Activated naive CD4-positive, alpha-beta T cell treated with anti-CD3 and anti-CD28 coated beads for 36 hours (primary cell): ENCODE measurements around the gene SDK2. TPM values are rescaled to one million over a fixed set of nuclear protein-coding genes. Genes with fewer than 3 reads are reported as not detected.
A peak's percentile ranks its signal among the peaks of the same experiment; 100 is the strongest.

ENCODE experiments used
- CTCF ChIA-PET: fragments of 350-600 bp; sonication (Branson Sonifier 250); formaldehyde crosslinking; loops from one replicate; lab custom pipeline; 2021; ENCODE audit warnings: antibody characterized with exemption; lab: Charles Lee
- DNase-seq: peaks from one replicate; pipeline ENCODE4 v3.0.0-alpha.2; 2020
- H3K27ac Mint-ChIP-seq: one replicate; pipeline ENCODE4 v1.8.0; 2021; ENCODE audit warnings: mild to moderate bottlenecking, mixed read lengths
- H3K27me3 Mint-ChIP-seq: one replicate; pipeline ENCODE4 v1.8.0; 2021; ENCODE audit warnings: low read depth, mixed read lengths
- H3K36me3 Mint-ChIP-seq: one replicate; pipeline ENCODE4 v1.8.0; 2021; ENCODE audit warnings: low read depth, mixed read lengths
- H3K4me1 Mint-ChIP-seq: one replicate; pipeline ENCODE4 v1.8.0; 2021; ENCODE audit warnings: low read depth, mixed read lengths
- H3K4me3 Mint-ChIP-seq: one replicate; pipeline ENCODE4 v1.8.0; 2021; ENCODE audit warnings: mild to moderate bottlenecking, moderate library complexity, mixed read lengths
- H3K9me3 Mint-ChIP-seq: one replicate; pipeline ENCODE4 v1.8.0; 2021; ENCODE audit warnings: mixed read lengths
- intact Hi-C: fragments of 100-400 bp; cut with micrococcal nuclease; formaldehyde crosslinking; loops from one replicate; pipeline ENCODE4 v1.15.1; 2023
- total RNA-seq, 2 experiments: library from RNA; stranded (reverse); gene quantifications; one replicate each; pipeline ENCODE4 v1.2.3, GENCODE V29; 2021

The SDK2 gene
- total RNA-seq, 2 experiments from 2014 or later = 0.27 to 0.50 TPM

- intact Hi-C loops = no loop called here
- Mint-ChIP-seq H3K27me3 (no peaks in the 10 kb centered on the region), H3K4me3 (no peak overlapping the region), H3K9me3 (no peaks in the 10 kb centered on the region), H3K36me3 (no peaks in the 10 kb centered on the region), H3K27ac (no peak overlapping the region), H3K4me1 (peaks cover 13% of the 10 kb centered on the region)
- CTCF ChIA-PET = no interaction called here
- no peak for DNase-seq
Observed at GRCh38 chr17:73569762-73570319, 74.4 kb downstream of the SDK2 start.

- no peak overlapping the region for H3K27ac Mint-ChIP-seq
- intact Hi-C loops = no loop called here
- DNase-seq = no peak
- H3K9me3 Mint-ChIP-seq = no peaks in the 10 kb centered on the region
- H3K36me3 Mint-ChIP-seq = no peaks in the 10 kb centered on the region
- peaks cover 13% of the 10 kb centered on the region for H3K4me1 Mint-ChIP-seq
- no peaks in the 10 kb centered on the region for H3K27me3 Mint-ChIP-seq
- H3K4me3 Mint-ChIP-seq = no peak overlapping the region
- CTCF ChIA-PET = no interaction called here
Observed at GRCh38 chr17:73568934-73569333, 75.3 kb downstream of the SDK2 start.

- Mint-ChIP-seq H3K27me3 (no peaks in the 10 kb centered on the region), H3K4me3 (no peak overlapping the region), H3K9me3 (no peaks in the 10 kb centered on the region), H3K4me1 (peaks cover 13% of the 10 kb centered on the region), H3K27ac (peak overlapping the region; percentile 36), H3K36me3 (no peaks in the 10 kb centered on the region)
- peak; percentile 55 for DNase-seq
- CTCF ChIA-PET = interaction anchor here (0.9 kb wide), 1 partner anchor 9 kb away, joined by 4 read pairs; no protein-coding TSS in a partner anchor
- intact Hi-C loops = loop anchor here (1.0 kb wide), 1 partner anchor 75 kb away; no protein-coding TSS in a partner anchor
Observed at GRCh38 chr17:73566905-73567782, 77.1 kb downstream of the SDK2 start.

- CTCF ChIA-PET = no interaction called here
- DNase-seq = no peak
- no peak overlapping the region for H3K27ac Mint-ChIP-seq
- intact Hi-C loops = no loop called here
- H3K9me3 Mint-ChIP-seq = no peaks in the 10 kb centered on the region
- H3K27me3 Mint-ChIP-seq = no peaks in the 10 kb centered on the region
- no peaks in the 10 kb centered on the region for H3K36me3 Mint-ChIP-seq
- H3K4me3 Mint-ChIP-seq = no peak overlapping the region
- peaks cover 13% of the 10 kb centered on the region for H3K4me1 Mint-ChIP-seq
Observed at GRCh38 chr17:73564843-73565242, 79.4 kb downstream of the SDK2 start.

- CTCF ChIA-PET = no interaction called here
- H3K27ac Mint-ChIP-seq = no peak overlapping the region
- H3K27me3 Mint-ChIP-seq = no peaks in the 10 kb centered on the region
- peaks cover 10% of the 10 kb centered on the region for H3K4me1 Mint-ChIP-seq
- no peaks in the 10 kb centered on the region for H3K36me3 Mint-ChIP-seq
- DNase-seq = no peak
- no peaks in the 10 kb centered on the region for H3K9me3 Mint-ChIP-seq
- no peak overlapping the region for H3K4me3 Mint-ChIP-seq
- intact Hi-C loops = no loop called here
Observed at GRCh38 chr17:73562896-73563295, 81.3 kb downstream of the SDK2 start.

- no peaks in the 10 kb centered on the region for H3K4me1 Mint-ChIP-seq
- H3K27me3 Mint-ChIP-seq = no peaks in the 10 kb centered on the region
- CTCF ChIA-PET = no interaction called here
- H3K36me3 Mint-ChIP-seq = no peaks in the 10 kb centered on the region
- intact Hi-C loops = no loop called here
- DNase-seq = no peak
- H3K9me3 Mint-ChIP-seq = no peaks in the 10 kb centered on the region
- H3K27ac Mint-ChIP-seq = no peak overlapping the region
- no peak overlapping the region for H3K4me3 Mint-ChIP-seq
Observed at GRCh38 chr17:73561111-73561510, 83.1 kb downstream of the SDK2 start.

GRCh38 chr17:73560661-73561060 lies 83.6 kb downstream of the SDK2 start:
- Mint-ChIP-seq H3K27ac (no peak overlapping the region), H3K36me3 (no peaks in the 10 kb centered on the region), H3K4me3 (no peak overlapping the region), H3K9me3 (no peaks in the 10 kb centered on the region), H3K4me1 (no peaks in the 10 kb centered on the region), H3K27me3 (no peaks in the 10 kb centered on the region)
- CTCF ChIA-PET = interaction anchor here (0.5 kb wide), 1 partner anchor 60 kb away, joined by 4 read pairs; no protein-coding TSS in a partner anchor
- intact Hi-C loops = no loop called here
- DNase-seq = no peak

GRCh38 chr17:73559532-73559931 lies 84.7 kb downstream of the SDK2 start:
- peaks cover 1% of the 10 kb centered on the region for H3K9me3 Mint-ChIP-seq
- no peaks in the 10 kb centered on the region for H3K4me1 Mint-ChIP-seq
- no peaks in the 10 kb centered on the region for H3K27me3 Mint-ChIP-seq
- H3K27ac Mint-ChIP-seq = no peak overlapping the region
- H3K36me3 Mint-ChIP-seq = no peaks in the 10 kb centered on the region
- H3K4me3 Mint-ChIP-seq = no peak overlapping the region
- no peak for DNase-seq
- intact Hi-C loops = no loop called here
- CTCF ChIA-PET = no interaction called here

- CTCF ChIA-PET = no interaction called here
Observed at GRCh38 chr17:73555199-73555960, 88.9 kb downstream of the SDK2 start.

GRCh38 chr17:73554498-73554897 lies 89.7 kb downstream of the SDK2 start:
- CTCF ChIA-PET = interaction anchor here (0.6 kb wide), 1 partner anchor 1245 kb away, joined by 3 read pairs; no protein-coding TSS in a partner anchor
- no peak for DNase-seq
- Mint-ChIP-seq H3K27me3 (no peaks in the 10 kb centered on the region), H3K9me3 (peaks cover 2% of the 10 kb centered on the region), H3K27ac (no peak overlapping the region), H3K4me1 (peaks cover 3% of the 10 kb centered on the region), H3K36me3 (no peaks in the 10 kb centered on the region), H3K4me3 (no peak overlapping the region)
- intact Hi-C loops = no loop called here

More at GRCh38 chr17:73555199-73555960, 88.9 kb downstream of the SDK2 start:
- H3K4me3 Mint-ChIP-seq = no peak overlapping the region
- no peaks in the 10 kb centered on the region for H3K27me3 Mint-ChIP-seq
- intact Hi-C loops = no loop called here
- H3K4me1 Mint-ChIP-seq = peaks cover 3% of the 10 kb centered on the region
- no peak overlapping the region for H3K27ac Mint-ChIP-seq
- H3K36me3 Mint-ChIP-seq = no peaks in the 10 kb centered on the region
- DNase-seq = no peak
- H3K9me3 Mint-ChIP-seq = peaks cover 2% of the 10 kb centered on the region

- Mint-ChIP-seq H3K4me1 (peaks cover 3% of the 10 kb centered on the region), H3K27ac (no peak overlapping the region), H3K9me3 (peaks cover 2% of the 10 kb centered on the region), H3K36me3 (no peaks in the 10 kb centered on the region), H3K27me3 (no peaks in the 10 kb centered on the region), H3K4me3 (no peak overlapping the region)
- CTCF ChIA-PET = no interaction called here
- DNase-seq = no peak
- intact Hi-C loops = no loop called here
Observed at GRCh38 chr17:73553311-73553710, 90.9 kb downstream of the SDK2 start.

GRCh38 chr17:73552300-73553048 lies 91.8 kb downstream of the SDK2 start:
- no peak for DNase-seq
- no peaks in the 10 kb centered on the region for H3K27me3 Mint-ChIP-seq
- H3K36me3 Mint-ChIP-seq = no peaks in the 10 kb centered on the region
- intact Hi-C loops = no loop called here
- peaks cover 2% of the 10 kb centered on the region for H3K9me3 Mint-ChIP-seq
- no peak overlapping the region for H3K4me3 Mint-ChIP-seq
- H3K27ac Mint-ChIP-seq = no peak overlapping the region
- H3K4me1 Mint-ChIP-seq = peaks cover 3% of the 10 kb centered on the region
- CTCF ChIA-PET = no interaction called here
